Cerebellar nuclear complex (tissue), 1 donor: ENCODE results near the gene CLCN1.

ENCODE experiments used
- DNase-seq, 2 experiments: peaks; one replicate each; lab custom pipeline; 2025; lab: John Stamatoyannopoulos, UW

Gene CLCN1

GRCh38 chr7:143396625-143397556, 81.0 kb downstream of the CLCN1 start:
- no peak for DNase-seq

- no peak for DNase-seq
Measured at GRCh38 chr7:143397710-143398530, 82.0 kb downstream of the CLCN1 start.

DNA sequence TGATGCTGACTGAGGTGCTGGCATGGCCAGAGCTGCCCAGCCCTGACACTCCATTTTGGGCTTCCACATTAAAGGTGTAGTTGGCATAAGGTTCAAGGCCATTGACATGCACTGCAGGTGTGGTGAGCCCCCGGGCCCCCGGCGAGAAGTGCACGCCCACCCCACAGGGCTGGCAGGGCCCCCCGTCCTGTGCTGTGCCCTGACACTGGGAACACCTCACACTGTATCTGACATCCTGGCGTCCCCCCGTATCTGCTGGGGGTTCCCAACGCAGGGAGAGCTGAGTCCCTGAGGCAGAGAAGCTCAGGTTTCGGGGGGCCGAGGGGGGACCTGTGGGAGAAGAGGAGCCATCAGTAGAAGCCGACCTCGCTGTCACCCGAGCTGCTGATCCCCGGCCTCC, 82.7 kb downstream of the CLCN1 start:
- DNase-seq, result no peak

DNA sequence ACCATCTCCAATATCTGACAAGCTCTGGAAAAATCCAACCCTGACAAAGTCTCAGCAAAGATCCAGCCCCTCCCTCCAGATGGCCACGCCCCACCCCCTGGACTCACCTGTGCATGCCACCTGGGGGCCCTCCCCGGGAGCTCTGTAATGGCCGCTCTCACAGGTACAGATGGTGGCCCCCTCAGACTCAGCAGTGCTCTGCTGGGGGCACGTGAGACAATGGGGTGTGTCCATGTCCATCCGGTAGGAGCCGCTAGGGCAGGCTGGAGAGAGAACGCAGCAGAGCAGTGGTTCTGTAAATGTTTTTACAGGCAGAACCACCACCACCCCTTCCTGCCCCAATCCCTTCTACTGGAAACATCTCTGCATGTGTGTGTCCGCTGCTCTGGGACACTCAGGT, 83.2 kb downstream of the CLCN1 start:
- no peak for DNase-seq

- DNase-seq, result no peak
Measured at GRCh38 chr7:143399642-143400041, 83.7 kb downstream of the CLCN1 start.

GRCh38 chr7:143401265-143401664, 85.4 kb downstream of the CLCN1 start:
- DNase-seq, result no peak
